OCI-LY7 (cell line): ENCODE results near the gene LRCOL1. TPM values are rescaled to one million over a fixed set of nuclear protein-coding genes. Genes with fewer than 3 reads are reported as not detected.

Experiments used
- BruUV-seq: library from RNA; stranded (reverse); fragments of 400-500 nt; replicated peaks from 2 replicates; lab custom pipeline; 2021; lab: Mats Ljungman, UMichigan
- CTCF ChIA-PET: fragments of 300-600 bp; sonication (Branson Sonifier 250); formaldehyde crosslinking; loops from one replicate; lab custom pipeline; 2022; ENCODE audit warnings: antibody characterized with exemption; ENCODE audit not compliant: unreplicated experiment; lab: Charles Lee
- POLR2A ChIA-PET: fragments of 300-600 bp; sonication (Branson Sonifier 250); formaldehyde crosslinking; loops from one replicate; lab custom pipeline; 2022; ENCODE audit warnings: antibody characterized with exemption; lab: Charles Lee
- DNase-seq: peaks from one replicate; pipeline ENCODE4 v3.0.0-alpha.2; 2015; ENCODE audit warnings: low spot score
- H2AFZ ChIP-seq: fragments of 200-600 bp; sonication (generic), shearing (Covaris generic); 2 replicates; pipeline ENCODE4 v1.6.1; 2014; ENCODE audit warnings: mild to moderate bottlenecking, antibody characterized with exemption, low read length, moderate library complexity
- H3K27ac ChIP-seq: fragments of 200-600 bp; sonication (generic); 2 replicates; pipeline ENCODE4 v1.5.1; 2014; ENCODE audit warnings: mixed run types, low read depth, mild to moderate bottlenecking, moderate library complexity, low read length, inconsistent platforms; ENCODE audit not compliant: poor library complexity, severe bottlenecking
- H3K36me3 ChIP-seq: fragments of 200-600 bp; sonication (generic); 2 replicates; pipeline ENCODE4 v1.6.1; 2014; ENCODE audit warnings: mild to moderate bottlenecking, antibody characterized with exemption, low read length, moderate library complexity, mixed read lengths; ENCODE audit not compliant: insufficient read depth
- H3K4me1 ChIP-seq: fragments of 200-600 bp; sonication (generic); 2 replicates; pipeline ENCODE4 v1.5.1; 2014; ENCODE audit warnings: mild to moderate bottlenecking, low read length; ENCODE audit not compliant: insufficient read depth, poor library complexity, severe bottlenecking
- H3K4me2 ChIP-seq: fragments of 200-600 bp; sonication (generic); 2 replicates; pipeline ENCODE4 v1.6.1; 2014; ENCODE audit warnings: mild to moderate bottlenecking, low read length
- H3K4me3 ChIP-seq: fragments of 200-600 bp; sonication (generic); 2 replicates; pipeline ENCODE4 v1.5.1; 2014; ENCODE audit warnings: mild to moderate bottlenecking, low read depth, low read length; ENCODE audit not compliant: poor library complexity, severe bottlenecking
- H3K79me2 ChIP-seq: fragments of 200-600 bp; sonication (generic); 2 replicates; pipeline ENCODE4 v1.6.1; 2016; ENCODE audit warnings: low read depth, mild to moderate bottlenecking, low read length, moderate library complexity, mixed read lengths; ENCODE audit not compliant: insufficient read depth
- H3K9me2 ChIP-seq: fragments of 200-600 bp; sonication (generic); 2 replicates; pipeline ENCODE4 v1.6.1; 2016; ENCODE audit warnings: mild to moderate bottlenecking, low read length, mixed read lengths; ENCODE audit not compliant: insufficient read depth
- H3K9me3 ChIP-seq: fragments of 200-600 bp; sonication (generic); 2 replicates; pipeline ENCODE4 v1.6.1; 2014; ENCODE audit warnings: mild to moderate bottlenecking, mixed run types, low read length, mixed read lengths
- H4K20me1 ChIP-seq: fragments of 200-600 bp; sonication (generic); 2 replicates; pipeline ENCODE4 v1.6.1; 2014; ENCODE audit warnings: mild to moderate bottlenecking, antibody characterized with exemption, low read length, moderate library complexity, mixed read lengths; ENCODE audit not compliant: insufficient read depth
- CTCF ChIP-seq: fragments of 200-600 bp; sonication (generic); conservative IDR thresholded peaks from 2 replicates; pipeline ENCODE4 v1.5.1; 2014; ENCODE audit warnings: mild to moderate bottlenecking, antibody characterized with exemption, low read length, moderate library complexity, mixed read lengths
- EZH2phosphoT487 ChIP-seq: fragments of 200-600 bp; sonication (generic); IDR thresholded peaks from 2 replicates; pipeline ENCODE4 v1.6.1; 2018; ENCODE audit warnings: low read depth, borderline replicate concordance, mild to moderate bottlenecking, mixed run types, antibody characterized with exemption, low read length, moderate library complexity, mixed read lengths
- intact Hi-C: fragments of 100-400 bp; cut with micrococcal nuclease; formaldehyde crosslinking; loops from one replicate; pipeline ENCODE4 v1.10.0; 2022; ENCODE audit not compliant: unreplicated experiment
- total RNA-seq, 2 experiments: library from RNA; depleted of rRNA in 1 of 2; stranded (reverse); fragments of >200 nt in 1 of 2; shearing (Covaris generic) in 1 of 2; gene quantifications; 2 replicates each; pipeline ENCODE4 v1.2.3, GENCODE V29; 2014 to 2022

The LRCOL1 gene
- total RNA-seq, 2 experiments from 2014 or later: not detected

GRCh38 chr12:132578826-132579225 is 31.6 kb downstream of the LRCOL1 start:
- ChIA-PET CTCF (no interaction called here), POLR2A (no interaction called here)
- Histone ChIP-seq H3K4me1 (no peaks in the 10 kb centered on the region), H3K4me3 (no peak overlapping the region), H3K9me2 (no peaks in the 10 kb centered on the region), H3K27ac (no peak overlapping the region), H3K9me3 (no peaks in the 10 kb centered on the region), H4K20me1 (no peaks in the 10 kb centered on the region), H3K36me3 (peaks cover 10% of the 10 kb centered on the region; the same call in 1 of the 2 replicates), H3K4me2 (no peak overlapping the region), H2AFZ (no peak overlapping the region), H3K79me2 (no peaks in the 10 kb centered on the region)
- no peak for TF ChIP-seq EZH2phosphoT487
- TF ChIP-seq CTCF: no peak
- BruUV-seq: no TSS peak
- DNase-seq: no peak
- intact Hi-C loops: no loop called here

- POLR2A ChIA-PET: no interaction called here
Measured at GRCh38 chr12:132578118-132578517, 32.3 kb downstream of the LRCOL1 start.

More at GRCh38 chr12:132578118-132578517, 32.3 kb downstream of the LRCOL1 start:
- Histone ChIP-seq H3K9me2 (no peaks in the 10 kb centered on the region), H3K36me3 (peaks cover 10% of the 10 kb centered on the region; the same call in 1 of the 2 replicates), H4K20me1 (no peaks in the 10 kb centered on the region), H3K4me1 (no peaks in the 10 kb centered on the region), H3K4me2 (no peak overlapping the region), H3K4me3 (no peak overlapping the region), H3K27ac (no peak overlapping the region), H3K9me3 (no peaks in the 10 kb centered on the region), H2AFZ (no peak overlapping the region), H3K79me2 (no peaks in the 10 kb centered on the region)
- BruUV-seq: no TSS peak
- DNase-seq: no peak
- TF ChIP-seq CTCF: no peak
- TF ChIP-seq EZH2phosphoT487: no peak
- intact Hi-C loops: no loop called here
- CTCF ChIA-PET: no interaction called here
